A673 (cell line): ENCODE results near the gene MMP28. TPM values are rescaled to one million over a fixed set of nuclear protein-coding genes. Genes with fewer than 3 reads are reported as not detected.

ENCODE experiments used
- BruUV-seq: library from RNA; stranded (reverse); fragments of 400-500 nt; replicated peaks from 2 replicates; lab custom pipeline; 2021; lab: Mats Ljungman, UMichigan
- CTCF ChIA-PET: fragments of 300-600 bp; sonication (Branson Sonifier 250); formaldehyde crosslinking; loops from one replicate; lab custom pipeline; 2022; ENCODE audit warnings: antibody characterized with exemption; lab: Charles Lee
- POLR2A ChIA-PET: fragments of 300-600 bp; sonication (Branson Sonifier 250); formaldehyde crosslinking; loops from one replicate; lab custom pipeline; 2022; ENCODE audit warnings: antibody characterized with exemption; ENCODE audit not compliant: low non-redundant PET; lab: Charles Lee
- DNase-seq: peaks from one replicate; pipeline ENCODE4 v3.0.0-alpha.2; 2015; ENCODE audit warnings: low spot score
- H3K27ac ChIP-seq: fragments of 200-600 bp; sonication (generic); 2 replicates; pipeline ENCODE4 v1.5.1; 2016; ENCODE audit warnings: mixed run types, low read depth, mild to moderate bottlenecking, mixed read lengths, antibody characterized with exemption, low read length; ENCODE audit not compliant: poor library complexity, severe bottlenecking
- H3K27me3 ChIP-seq: fragments of 200-600 bp; sonication (generic); replicated peaks from 2 replicates; pipeline ENCODE4 v1.6.1; 2017; ENCODE audit warnings: mixed run types, low read depth, mild to moderate bottlenecking, mixed read lengths, antibody characterized with exemption, low read length; ENCODE audit not compliant: insufficient read depth, poor library complexity
- H3K36me3 ChIP-seq: fragments of 200-600 bp; sonication (generic); 2 replicates; pipeline ENCODE4 v1.6.1; 2016; ENCODE audit warnings: mixed run types, mild to moderate bottlenecking, mixed read lengths, antibody characterized with exemption, low read length; ENCODE audit not compliant: insufficient read depth, poor library complexity, severe bottlenecking
- H3K4me1 ChIP-seq: fragments of 200-600 bp; sonication (generic); 2 replicates; pipeline ENCODE4 v1.6.1; 2017; ENCODE audit warnings: mixed run types, mild to moderate bottlenecking, mixed read lengths, antibody characterized with exemption, low read length; ENCODE audit not compliant: insufficient read depth, poor library complexity, severe bottlenecking
- H3K4me3 ChIP-seq: fragments of 200-600 bp; sonication (generic); 2 replicates; pipeline ENCODE4 v1.5.1; 2016; ENCODE audit warnings: low read depth, mixed run types, mild to moderate bottlenecking, mixed read lengths, low read length; ENCODE audit not compliant: poor library complexity, severe bottlenecking
- H3K9me3 ChIP-seq: fragments of 200-600 bp; sonication (generic); 2 replicates; pipeline ENCODE4 v1.6.1; 2016; ENCODE audit warnings: mixed run types, low read depth, mild to moderate bottlenecking, mixed read lengths, antibody characterized with exemption, low read length; ENCODE audit not compliant: poor library complexity, severe bottlenecking
- CTCF ChIP-seq: fragments of 300-800, 200-600 bp; sonication (generic); conservative IDR thresholded peaks from 2 replicates; pipeline ENCODE4 v1.5.1; 2017; ENCODE audit warnings: low read depth, mild to moderate bottlenecking, antibody characterized with exemption, low read length, moderate library complexity, mixed read lengths
- EZH2 ChIP-seq: fragments of 200-600 bp; sonication (generic); IDR thresholded peaks from 2 replicates; pipeline ENCODE4 v1.6.1; 2017; ENCODE audit warnings: borderline replicate concordance, low read depth, mild to moderate bottlenecking, mixed read lengths, antibody characterized with exemption, low read length; ENCODE audit not compliant: poor library complexity, severe bottlenecking
- intact Hi-C: fragments of 100-400 bp; cut with micrococcal nuclease; formaldehyde crosslinking; loops from one replicate; pipeline ENCODE4 v1.10.0; 2022; ENCODE audit not compliant: unreplicated experiment
- total RNA-seq: library from RNA; stranded (reverse); gene quantifications from 2 replicates; pipeline ENCODE4 v1.2.3, GENCODE V29; 2021

Gene MMP28
- total RNA-seq, 1 experiment from 2014 or later: not detected

GRCh38 chr17:35744830-35745229 lies 50.6 kb downstream of the MMP28 start:
- ChIA-PET POLR2A (no interaction called here), CTCF (interaction anchor here (0.6 kb wide), 1 partner anchor 155 kb away, joined by 3 read pairs; no protein-coding TSS in a partner anchor)
- TF ChIP-seq EZH2 (no peak), CTCF (no peak)
- Histone ChIP-seq H3K27me3 (no peaks in the 10 kb centered on the region), H3K27ac (no peak overlapping the region), H3K9me3 (no peaks in the 10 kb centered on the region), H3K36me3 (no peaks in the 10 kb centered on the region), H3K4me3 (no peak overlapping the region), H3K4me1 (no peaks in the 10 kb centered on the region)
- DNase-seq: no peak
- no TSS peak for BruUV-seq
- intact Hi-C loops: loop anchor here (5.0 to 10.0 kb wide), 3 partner anchors 203 to 573 kb away; no protein-coding TSS in a partner anchor

GRCh38 chr17:35743626-35744328 lies 51.7 kb downstream of the MMP28 start:
- H3K27me3 ChIP-seq: no peaks in the 10 kb centered on the region

GRCh38 chr17:35742896-35743477 lies 52.5 kb downstream of the MMP28 start:
- H3K27me3 ChIP-seq: no peaks in the 10 kb centered on the region
- POLR2A ChIA-PET: no interaction called here
- BruUV-seq: no TSS peak
- DNase-seq: no peak
- intact Hi-C loops: loop anchor here (10.0 kb wide), 1 partner anchor 428 kb away; no protein-coding TSS in a partner anchor
- H3K4me1 ChIP-seq: no peaks in the 10 kb centered on the region
- H3K4me3 ChIP-seq: no peak overlapping the region
- no peak for TF ChIP-seq EZH2
- TF ChIP-seq CTCF: no peak
- H3K27ac ChIP-seq: no peak overlapping the region
- no peaks in the 10 kb centered on the region for H3K36me3 ChIP-seq
- H3K9me3 ChIP-seq: no peaks in the 10 kb centered on the region
- CTCF ChIA-PET: no interaction called here

More at GRCh38 chr17:35743626-35744328, 51.7 kb downstream of the MMP28 start:
- Histone ChIP-seq H3K27ac (no peak overlapping the region), H3K9me3 (no peaks in the 10 kb centered on the region), H3K4me3 (no peak overlapping the region), H3K4me1 (no peaks in the 10 kb centered on the region), H3K36me3 (no peaks in the 10 kb centered on the region)
- TF ChIP-seq CTCF (no peak), EZH2 (no peak)
- peak; percentile 34 for DNase-seq
- intact Hi-C loops: loop anchor here (10.0 kb wide), 1 partner anchor 429 kb away; no protein-coding TSS in a partner anchor
- POLR2A ChIA-PET: no interaction called here
- CTCF ChIA-PET: no interaction called here
- BruUV-seq: no TSS peak
